Fibroblast of lung (primary cell): ENCODE measurements around the gene S100A5. TPM values are rescaled to one million over a fixed set of nuclear protein-coding genes. Genes with fewer than 3 reads are reported as not detected.

ENCODE experiments used
- DNase-seq, 2 donors: peaks; one replicate each; pipeline versions ENCODE4 v3.0.0 to v3.0.0-alpha.2; 2010; ENCODE audit warnings: low read depth in 2 of 2
- H2AFZ ChIP-seq: 2 replicates; pipeline ENCODE4 v1.5.1; 2012; ENCODE audit warnings: low read length, control low read depth, inconsistent platforms
- H3K27ac ChIP-seq: 2 replicates; pipeline ENCODE4 v1.5.1; 2011; ENCODE audit warnings: low read length, control low read depth; ENCODE audit not compliant: insufficient read depth
- H3K27me3 ChIP-seq: 2 replicates; pipeline ENCODE4 v1.5.1; 2011; ENCODE audit warnings: mild to moderate bottlenecking, low read length; ENCODE audit not compliant: control insufficient read depth, insufficient read depth
- H3K36me3 ChIP-seq: 2 replicates; pipeline ENCODE4 v1.5.1; 2011; ENCODE audit warnings: low read length; ENCODE audit not compliant: control insufficient read depth, insufficient read depth
- H3K4me1 ChIP-seq: 2 replicates; pipeline ENCODE4 v1.5.1; 2011; ENCODE audit warnings: low read length; ENCODE audit not compliant: control insufficient read depth, insufficient read depth; ENCODE audit errors: extremely low read depth
- H3K4me2 ChIP-seq: 2 replicates; pipeline ENCODE4 v1.5.1; 2011; ENCODE audit warnings: low read length, control low read depth; ENCODE audit not compliant: insufficient read depth; ENCODE audit errors: extremely low read depth
- H3K4me3 ChIP-seq, 4 experiments: fragments of 200-600 bp in 1 of 4; sonication (generic) in 1 of 4; replicated peaks in 1 of 4; 2 replicates each; pipeline ENCODE4 v1.5.1; 2011 to 2016; ENCODE audit warnings: low read length in 4 of 4, low read depth in 3 of 4, mild to moderate bottlenecking in 3 of 4, control low read depth in 2 of 4, inconsistent platforms in 1 of 4, mixed read lengths in 1 of 4; ENCODE audit not compliant: insufficient read depth in 1 of 4; ENCODE audit errors: control extremely low read depth in 1 of 4
- H3K79me2 ChIP-seq: 2 replicates; pipeline ENCODE4 v1.5.1; 2012; ENCODE audit warnings: mild to moderate bottlenecking, low read length, inconsistent platforms; ENCODE audit not compliant: control insufficient read depth, insufficient read depth
- H3K9ac ChIP-seq: 2 replicates; pipeline ENCODE4 v1.5.1; 2011; ENCODE audit warnings: mild to moderate bottlenecking, low read length, control low read depth; ENCODE audit not compliant: insufficient read depth
- H3K9me3 ChIP-seq: 2 replicates; pipeline ENCODE4 v1.5.1; 2012; ENCODE audit warnings: low read depth, low read length; ENCODE audit not compliant: control insufficient read depth, insufficient read depth
- H4K20me1 ChIP-seq: 2 replicates; pipeline ENCODE4 v1.5.1; 2011; ENCODE audit warnings: low read length; ENCODE audit not compliant: control insufficient read depth, insufficient read depth; ENCODE audit errors: extremely low read depth
- EZH2 ChIP-seq: IDR thresholded peaks from 2 replicates; pipeline ENCODE4 v1.5.1; 2012; ENCODE audit warnings: low read length, control low read depth, mild to moderate bottlenecking; ENCODE audit errors: missing control alignments
- polyA plus RNA-seq, 2 donors: library from polyadenylated mRNA; depleted of rRNA in 1 of 2; stranded (reverse) in 1 of 2; unstranded in 1 of 2; fragments of >200 nt; gene quantifications; 2 replicates each; pipeline ENCODE4 v1.2.1, GENCODE V29; 2011 to 2012; ENCODE audit warnings: missing spikeins in 1 of 2
- total RNA-seq: library from RNA; depleted of rRNA; stranded (reverse); fragments of >200 nt; gene quantifications from 2 replicates; pipeline ENCODE4 v1.2.1, GENCODE V29; 2014
- TF ChIP-seq, protein P1 (sequence below), 2 donors: IDR thresholded peaks in 1 of 2; conservative IDR thresholded peaks in 1 of 2; 1 replicate in 1 of 2; 2 replicates in 1 of 2; pipeline ENCODE4 v1.5.1; 2011 to 2012; ENCODE audit warnings: low read length in 2 of 2, control low read depth in 1 of 2, inconsistent platforms in 1 of 2, low read depth in 1 of 2, mild to moderate bottlenecking in 1 of 2

S100A5 gene
- total and polyA plus RNA-seq, 2 donors (not counting 1 experiment from before 2014, with no cell fraction given) = 0.20 TPM; not detected in 1

- TF ChIP-seq, protein P1, sequence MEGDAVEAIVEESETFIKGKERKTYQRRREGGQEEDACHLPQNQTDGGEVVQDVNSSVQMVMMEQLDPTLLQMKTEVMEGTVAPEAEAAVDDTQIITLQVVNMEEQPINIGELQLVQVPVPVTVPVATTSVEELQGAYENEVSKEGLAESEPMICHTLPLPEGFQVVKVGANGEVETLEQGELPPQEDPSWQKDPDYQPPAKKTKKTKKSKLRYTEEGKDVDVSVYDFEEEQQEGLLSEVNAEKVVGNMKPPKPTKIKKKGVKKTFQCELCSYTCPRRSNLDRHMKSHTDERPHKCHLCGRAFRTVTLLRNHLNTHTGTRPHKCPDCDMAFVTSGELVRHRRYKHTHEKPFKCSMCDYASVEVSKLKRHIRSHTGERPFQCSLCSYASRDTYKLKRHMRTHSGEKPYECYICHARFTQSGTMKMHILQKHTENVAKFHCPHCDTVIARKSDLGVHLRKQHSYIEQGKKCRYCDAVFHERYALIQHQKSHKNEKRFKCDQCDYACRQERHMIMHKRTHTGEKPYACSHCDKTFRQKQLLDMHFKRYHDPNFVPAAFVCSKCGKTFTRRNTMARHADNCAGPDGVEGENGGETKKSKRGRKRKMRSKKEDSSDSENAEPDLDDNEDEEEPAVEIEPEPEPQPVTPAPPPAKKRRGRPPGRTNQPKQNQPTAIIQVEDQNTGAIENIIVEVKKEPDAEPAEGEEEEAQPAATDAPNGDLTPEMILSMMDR (conservative IDR thresholded peaks at IDR 0.05 in 1 of 2, IDR thresholded peaks at IDR 0.05 in 1 of 2; ENCODE audit: low read depth in 1 of 2, low read length in 2 of 2) = no peak
- H3K4me2 ChIP-seq = peak overlapping the region; percentile 89
- H3K9ac ChIP-seq = no peak overlapping the region
- H4K20me1 ChIP-seq = no peaks in the 10 kb centered on the region
- H2AFZ ChIP-seq = no peak overlapping the region
- H3K4me3 ChIP-seq = peak overlapping the region in 2 of 4 experiments; percentile 32 to 100
- peaks cover 6% of the 10 kb centered on the region for H3K36me3 ChIP-seq
- DNase-seq = no peak
- H3K79me2 ChIP-seq = peaks cover 23% of the 10 kb centered on the region
- H3K27me3 ChIP-seq = no peaks in the 10 kb centered on the region
- H3K9me3 ChIP-seq = no peaks in the 10 kb centered on the region
- H3K4me1 ChIP-seq = peaks cover 20% of the 10 kb centered on the region
- peak overlapping the region; percentile 79 for H3K27ac ChIP-seq
Measured at GRCh38 chr1:153536671-153537375, 3.9 kb downstream of the S100A5 start.

DNA sequence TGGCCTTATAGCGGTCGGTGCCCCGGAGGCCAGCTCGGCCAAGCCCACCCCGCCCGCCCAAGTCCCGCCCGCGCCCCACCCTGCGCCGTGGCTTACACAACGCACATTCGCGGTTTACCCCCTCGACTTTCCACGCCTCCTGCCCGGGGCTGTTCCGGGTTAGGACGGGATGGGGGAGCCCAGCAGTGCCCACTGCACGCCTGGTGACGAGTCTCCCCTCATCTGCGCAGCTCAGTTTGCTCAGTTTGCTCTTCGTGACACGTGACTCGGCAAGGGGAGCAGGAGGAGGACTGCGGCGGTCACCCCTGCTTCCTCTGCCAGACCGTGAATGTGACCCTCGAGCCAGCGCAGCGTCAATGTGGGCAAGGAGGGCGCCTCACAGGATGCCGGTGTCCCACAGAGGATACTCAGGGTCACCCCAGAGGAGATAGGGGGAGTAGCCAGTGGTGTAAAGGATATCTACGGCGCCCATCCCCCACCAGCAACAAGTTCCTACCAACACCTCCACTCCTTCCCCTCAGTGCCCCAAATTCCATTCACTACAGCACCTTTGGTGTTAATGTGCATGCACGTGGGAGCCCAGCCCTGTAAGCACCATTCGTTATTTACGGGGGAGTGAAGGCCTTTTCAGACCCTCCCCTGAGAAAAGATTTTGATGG is 4.6 kb downstream of the S100A5 start:
- H3K4me3 ChIP-seq = peak overlapping the region; percentile 96 to 100 (median 98)
- peak overlapping the region; percentile 98 for H3K27ac ChIP-seq
- peaks cover 20% of the 10 kb centered on the region for H3K4me1 ChIP-seq
- DNase-seq = peak; percentile 86 to 90
- no peaks in the 10 kb centered on the region for H3K27me3 ChIP-seq
- peaks cover 23% of the 10 kb centered on the region for H3K79me2 ChIP-seq
- peak overlapping the region; percentile 89 for H3K4me2 ChIP-seq
- H4K20me1 ChIP-seq = no peaks in the 10 kb centered on the region
- H3K36me3 ChIP-seq = peaks cover 6% of the 10 kb centered on the region
- H2AFZ ChIP-seq = peak overlapping the region; percentile 43
- peak overlapping the region; percentile 93 for H3K9ac ChIP-seq
- H3K9me3 ChIP-seq = no peaks in the 10 kb centered on the region
- TF ChIP-seq, protein P1 (conservative IDR thresholded peaks at IDR 0.05 in 1 of 2, IDR thresholded peaks at IDR 0.05 in 1 of 2; ENCODE audit: low read depth in 1 of 2, low read length in 2 of 2) = no peak
- TF ChIP-seq EZH2 = no peak

- Histone ChIP-seq H3K9ac (peak within 1 kb of the TSS; percentile 93), H4K20me1 (no peaks in the 10 kb centered on the region), H3K79me2 (peaks cover 23% of the 10 kb centered on the region), H3K27ac (peak within 1 kb of the TSS; percentile 98), H3K27me3 (no peaks in the 10 kb centered on the region), H3K4me2 (peak within 1 kb of the TSS; percentile 89), H3K4me3 (peak within 1 kb of the TSS; percentile 96 to 100 (median 98)), H3K36me3 (peaks cover 6% of the 10 kb centered on the region), H2AFZ (peak within 1 kb of the TSS; percentile 43), H3K9me3 (no peaks in the 10 kb centered on the region), H3K4me1 (peaks cover 18% of the 10 kb centered on the region)
- DNase-seq = peak; percentile 28 to 60
- TF ChIP-seq, protein P1 (conservative IDR thresholded peaks at IDR 0.05 in 1 of 2, IDR thresholded peaks at IDR 0.05 in 1 of 2; ENCODE audit: low read depth in 1 of 2, low read length in 2 of 2) = no peak
- no peak for TF ChIP-seq EZH2
Measured at GRCh38 chr1:153535242-153536011, 5.3 kb downstream of the S100A5 start, which contains the start of gene S100A6. S100A6 (minus strand) TSS chr1:153535991; CDS start chr1:153535339, 652 bp downstream.
